HCT116 (cell line): ENCODE measurements around the gene ACTC1. TPM values are rescaled to one million over a fixed set of nuclear protein-coding genes. Genes with fewer than 3 reads are reported as not detected.
A peak's percentile ranks its signal among the peaks of the same experiment; 100 is the strongest.

Source experiments
- ATAC-seq: fragments of 200-7000 bp; cut with Tn5 transposase; 2 replicates; pipeline ENCODE4 v1.9.1; 2020; ENCODE audit warnings: mild to moderate bottlenecking, moderate library complexity
- BruUV-seq: library from RNA; stranded (reverse); fragments of 400-500 nt; replicated peaks from 2 replicates; lab custom pipeline; 2021; lab: Mats Ljungman, UMichigan
- CTCF ChIA-PET: fragments of 300-600 bp; sonication (Branson Sonifier 250); formaldehyde crosslinking; loops from one replicate; lab custom pipeline; 2021; ENCODE audit warnings: antibody characterized with exemption; lab: Charles Lee
- POLR2A ChIA-PET: fragments of 300-600, 350-600 bp; sonication (Branson Sonifier 250); formaldehyde crosslinking; loops from one replicate; lab custom pipeline; 2021; ENCODE audit warnings: antibody characterized with exemption; lab: Charles Lee
- RAD21 ChIA-PET, 2 experiments: fragments of 300-600 bp; sonication (Branson Sonifier 250); formaldehyde crosslinking; loops; one replicate each; lab custom pipeline; 2023; ENCODE audit warnings: low total read pairs in 2 of 2; ENCODE audit not compliant: uncharacterized antibody in 2 of 2, unreplicated experiment in 2 of 2, low non-redundant PET in 1 of 2; lab: Charles Lee
- DNase-seq: peaks from one replicate; pipeline ENCODE4 v3.0.0-alpha.2; 2010; ENCODE audit warnings: low read depth, low spot score
- H2AFZ ChIP-seq: fragments of 200-600 bp; shearing (Covaris generic), sonication (generic); 2 replicates; pipeline ENCODE4 v1.6.1; 2017; ENCODE audit warnings: low read depth, mixed run types, mixed read lengths, antibody characterized with exemption, low read length; ENCODE audit not compliant: poor library complexity, severe bottlenecking
- H3K27ac ChIP-seq: 2 replicates; pipeline ENCODE4 v1.5.1; 2012; ENCODE audit warnings: low read depth, low read length
- H3K27me3 ChIP-seq: fragments of 200-600 bp; sonication (generic); 2 replicates; pipeline ENCODE4 v1.6.1; 2016; ENCODE audit warnings: mixed run types, low read length, mixed read lengths; ENCODE audit not compliant: insufficient read depth
- H3K36me3 ChIP-seq, 2 experiments: fragments of 200-500 bp in 1 of 2; fragments of 200-600 bp in 1 of 2; sonication (Bioruptor generic) in 1 of 2; sonication (generic) in 1 of 2; 2 replicates each; pipeline versions ENCODE4 v1.5.1 to v1.6.1; 2014 to 2016; ENCODE audit warnings: low read length in 2 of 2, inconsistent platforms in 1 of 2, mixed read lengths in 1 of 2, mixed run types in 1 of 2; ENCODE audit not compliant: insufficient read depth in 2 of 2, control insufficient read depth in 1 of 2
- H3K4me1 ChIP-seq, 2 experiments: fragments of 200-600 bp in 1 of 2; sonication (generic) in 1 of 2; 2 replicates each; pipeline versions ENCODE4 v1.5.1 to v1.6.1; 2012 to 2017; ENCODE audit warnings: low read length in 2 of 2, inconsistent platforms in 1 of 2, mild to moderate bottlenecking in 1 of 2, mixed read lengths in 1 of 2, mixed run types in 1 of 2, moderate library complexity in 1 of 2; ENCODE audit not compliant: insufficient read depth in 2 of 2, control insufficient read depth in 1 of 2
- H3K4me2 ChIP-seq: fragments of 200-600 bp; sonication (generic); 2 replicates; pipeline ENCODE4 v1.6.1; 2017; ENCODE audit warnings: mixed run types, low read length, mixed read lengths
- H3K4me3 ChIP-seq, 2 experiments: fragments of 200-600 bp in 1 of 2; sonication (generic) in 1 of 2; replicated peaks in 1 of 2; 2 replicates each; pipeline ENCODE4 v1.5.1; 2011 to 2016; ENCODE audit warnings: low read length in 2 of 2, control low read depth in 1 of 2, low read depth in 1 of 2, mild to moderate bottlenecking in 1 of 2, mixed read lengths in 1 of 2, mixed run types in 1 of 2
- H3K79me2 ChIP-seq: fragments of 200-600 bp; sonication (generic); 2 replicates; pipeline ENCODE4 v1.6.1; 2017; ENCODE audit warnings: mild to moderate bottlenecking, mixed run types, low read length, moderate library complexity, mixed read lengths; ENCODE audit not compliant: insufficient read depth
- H3K9ac ChIP-seq: fragments of 200-600 bp; sonication (generic); 2 replicates; pipeline ENCODE4 v1.6.1; 2016; ENCODE audit warnings: low read length, mixed read lengths
- H3K9me2 ChIP-seq: fragments of 200-600 bp; sonication (generic), shearing (Covaris generic); 2 replicates; pipeline ENCODE4 v1.6.1; 2017; ENCODE audit warnings: mixed run types, mild to moderate bottlenecking, moderate library complexity; ENCODE audit not compliant: insufficient read depth
- H3K9me3 ChIP-seq, 2 experiments: fragments of 200-500 bp in 1 of 2; fragments of 200-600 bp in 1 of 2; sonication (Bioruptor generic) in 1 of 2; sonication (generic) in 1 of 2; 2 replicates each; pipeline ENCODE4 v1.6.1; 2014 to 2017; ENCODE audit warnings: low read length in 2 of 2, mixed read lengths in 2 of 2, inconsistent platforms in 1 of 2, low read depth in 1 of 2, mild to moderate bottlenecking in 1 of 2, mixed run types in 1 of 2, moderate library complexity in 1 of 2; ENCODE audit not compliant: control insufficient read depth in 1 of 2, insufficient read depth in 1 of 2
- H4K20me1 ChIP-seq: fragments of 200-600 bp; sonication (generic), shearing (Covaris generic); 2 replicates; pipeline ENCODE4 v1.6.1; 2017; ENCODE audit warnings: mixed run types, mild to moderate bottlenecking, moderate library complexity; ENCODE audit not compliant: insufficient read depth
- CEBPB ChIP-seq: IDR thresholded peaks from 2 replicates; pipeline ENCODE4 v1.6.1; 2012; ENCODE audit warnings: low read depth
- EGR1 ChIP-seq: IDR thresholded peaks from 2 replicates; pipeline ENCODE4 v1.6.1; 2012; ENCODE audit warnings: low read depth
- ELF1 ChIP-seq: IDR thresholded peaks from 2 replicates; pipeline ENCODE4 v1.6.1; 2012; ENCODE audit warnings: low read depth, borderline replicate concordance
- EZH2 ChIP-seq: fragments of 200-600 bp; sonication (generic); IDR thresholded peaks from 2 replicates; pipeline ENCODE4 v1.6.1; 2017; ENCODE audit warnings: antibody characterized with exemption, mixed run types
- EZH2phosphoT487 ChIP-seq: fragments of 200-600 bp; IDR thresholded peaks from 2 replicates; pipeline ENCODE4 v1.6.1; 2018; ENCODE audit warnings: antibody characterized with exemption, borderline replicate concordance
- FOSL1 ChIP-seq: IDR thresholded peaks from 2 replicates; pipeline ENCODE4 v1.6.1; 2012; ENCODE audit warnings: low read depth
- POLR2A ChIP-seq: IDR thresholded peaks from 2 replicates; pipeline ENCODE4 v1.7.0; 2011; ENCODE audit warnings: borderline replicate concordance; ENCODE audit not compliant: insufficient read depth, insufficient read length; ENCODE audit errors: extremely low read depth
- REST ChIP-seq: IDR thresholded peaks from 2 replicates; pipeline ENCODE4 v1.6.1; 2012; ENCODE audit warnings: low read depth
- TCF7L2 ChIP-seq: IDR thresholded peaks from 2 replicates; pipeline ENCODE4 v1.7.0; 2011; ENCODE audit warnings: borderline replicate concordance, inconsistent platforms; ENCODE audit not compliant: insufficient read depth, insufficient read length; ENCODE audit errors: extremely low read depth
- YY1 ChIP-seq: IDR thresholded peaks from 2 replicates; pipeline ENCODE4 v1.6.1; 2011; ENCODE audit warnings: low read length, low read depth, moderate library complexity, mild to moderate bottlenecking; ENCODE audit not compliant: insufficient replicate concordance; ENCODE audit errors: extremely low read depth
- ZBTB33 ChIP-seq: IDR thresholded peaks from 2 replicates; pipeline ENCODE4 v1.6.1; 2011; ENCODE audit warnings: mild to moderate bottlenecking, low read length, moderate library complexity; ENCODE audit not compliant: insufficient replicate concordance; ENCODE audit errors: extremely low read depth
- ZFX ChIP-seq: fragments of 450-650 bp; IDR thresholded peaks from 2 replicates; pipeline ENCODE4 v1.6.1; 2017
- ZNF274 ChIP-seq: fragments of 200-500 bp; sonication (Bioruptor generic); IDR thresholded peaks from 2 replicates; pipeline ENCODE4 v1.6.1; 2014; ENCODE audit warnings: mild to moderate bottlenecking, low read depth, low read length, inconsistent platforms
- intact Hi-C: fragments of 100-400 bp; cut with micrococcal nuclease; formaldehyde crosslinking; loops from 2 replicates; pipeline ENCODE4 v1.10.0; 2022
- total RNA-seq: library from RNA; stranded (reverse); gene quantifications from one replicate; pipeline ENCODE4 v1.2.1, GENCODE V29; 2021; ENCODE audit not compliant: unreplicated experiment
- TF ChIP-seq, protein P1 (sequence below): IDR thresholded peaks from 2 replicates; pipeline ENCODE4 v1.6.1; 2012

Gene ACTC1
- total RNA-seq, 1 experiment from 2014 or later: not detected

DNA sequence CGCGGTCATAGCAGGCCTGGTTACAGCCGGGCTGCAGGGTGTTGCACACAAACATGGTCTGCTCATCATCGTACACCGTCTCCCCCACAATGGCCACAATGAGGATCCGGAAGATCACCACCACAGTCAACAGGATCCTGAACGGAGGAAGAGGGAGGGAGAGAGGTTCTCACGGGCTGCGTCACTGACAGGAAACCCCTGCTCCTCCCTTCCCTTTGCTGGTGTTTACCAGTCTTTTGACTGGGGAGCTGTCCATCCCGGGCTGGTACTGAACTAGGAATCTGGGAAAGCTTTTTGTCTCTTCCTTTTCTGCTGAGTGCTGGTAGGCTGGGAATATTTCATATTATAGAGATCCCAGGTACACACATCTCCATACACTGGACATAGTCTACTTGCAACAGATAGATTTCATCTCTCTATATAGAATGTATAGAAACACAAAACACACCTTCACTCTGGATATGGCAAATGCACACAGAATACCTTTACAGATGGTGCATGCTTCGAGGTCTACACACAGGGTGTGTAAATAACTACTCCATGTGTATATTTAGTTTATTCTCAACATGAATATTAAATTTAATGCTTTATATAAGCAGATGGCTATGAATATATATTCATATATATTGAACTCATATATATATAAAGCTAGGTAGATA lies 42.0 kb downstream of the ACTC1 start:
- CTCF ChIA-PET: no interaction called here
- BruUV-seq: no TSS peak
- no peaks in the 10 kb centered on the region for H3K79me2 ChIP-seq
- RAD21 ChIA-PET: no interaction called here
- no peaks in the 10 kb centered on the region for H3K36me3 ChIP-seq
- no peak overlapping the region for H3K27ac ChIP-seq
- no peak overlapping the region for H2AFZ ChIP-seq
- H3K9ac ChIP-seq: no peak overlapping the region
- ATAC-seq (no peak), DNase-seq (no peak)
- H3K4me1 ChIP-seq: no peaks in the 10 kb centered on the region
- intact Hi-C loops: no loop called here
- no peaks in the 10 kb centered on the region for H4K20me1 ChIP-seq
- H3K4me3 ChIP-seq: no peak overlapping the region
- TF ChIP-seq EZH2: no peak
- peak; percentile 73 for TF ChIP-seq REST
- TF ChIP-seq, all 23 proteins: peak for 1
- no peaks in the 10 kb centered on the region for H3K9me3 ChIP-seq
- peaks cover 54% of the 10 kb centered on the region for H3K27me3 ChIP-seq
- no peak overlapping the region for H3K4me2 ChIP-seq
- POLR2A ChIA-PET: no interaction called here
- H3K9me2 ChIP-seq: no peaks in the 10 kb centered on the region

- ATAC-seq (no peak), DNase-seq (no peak)
- H4K20me1 ChIP-seq: no peaks in the 10 kb centered on the region
- TF ChIP-seq ELF1 (no peak), POLR2A (no peak), EZH2 (no peak), TCF7L2 (no peak), EGR1 (no peak), YY1 (no peak), ZBTB33 (no peak), EZH2phosphoT487 (no peak), ZFX (no peak), FOSL1 (no peak), ZNF274 (no peak), CEBPB (no peak)
- TF ChIP-seq, protein P1, sequence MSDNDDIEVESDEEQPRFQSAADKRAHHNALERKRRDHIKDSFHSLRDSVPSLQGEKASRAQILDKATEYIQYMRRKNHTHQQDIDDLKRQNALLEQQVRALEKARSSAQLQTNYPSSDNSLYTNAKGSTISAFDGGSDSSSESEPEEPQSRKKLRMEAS: no peak
- TF ChIP-seq, all 23 proteins: peak for 0
- POLR2A ChIA-PET: no interaction called here
- no peak overlapping the region for H3K4me3 ChIP-seq
- H3K79me2 ChIP-seq: no peaks in the 10 kb centered on the region
- H3K9me2 ChIP-seq: no peaks in the 10 kb centered on the region
- no TSS peak for BruUV-seq
- H3K27me3 ChIP-seq: peaks cover 59% of the 10 kb centered on the region
- H3K36me3 ChIP-seq: no peaks in the 10 kb centered on the region
- no peak overlapping the region for H3K9ac ChIP-seq
- RAD21 ChIA-PET: no interaction called here
- H3K4me1 ChIP-seq: no peaks in the 10 kb centered on the region
- intact Hi-C loops: no loop called here
- no peak overlapping the region for H2AFZ ChIP-seq
- no peak overlapping the region for H3K27ac ChIP-seq
- CTCF ChIA-PET: no interaction called here
- H3K9me3 ChIP-seq: no peaks in the 10 kb centered on the region
- no peak overlapping the region for H3K4me2 ChIP-seq
These were observed 45.7 kb downstream of the ACTC1 start for GRCh38 chr15:34749691-34750090.
